ENCODE measurements around the gene RNF168. TPM values are rescaled to one million over a fixed set of nuclear protein-coding genes. Genes with fewer than 3 reads are reported as not detected.
A peak's percentile ranks its signal among the peaks of the same experiment; 100 is the strongest.

Gene RNF168
- total RNA-seq, 1 experiment from 2014 or later: 27.0 TPM

DNA sequence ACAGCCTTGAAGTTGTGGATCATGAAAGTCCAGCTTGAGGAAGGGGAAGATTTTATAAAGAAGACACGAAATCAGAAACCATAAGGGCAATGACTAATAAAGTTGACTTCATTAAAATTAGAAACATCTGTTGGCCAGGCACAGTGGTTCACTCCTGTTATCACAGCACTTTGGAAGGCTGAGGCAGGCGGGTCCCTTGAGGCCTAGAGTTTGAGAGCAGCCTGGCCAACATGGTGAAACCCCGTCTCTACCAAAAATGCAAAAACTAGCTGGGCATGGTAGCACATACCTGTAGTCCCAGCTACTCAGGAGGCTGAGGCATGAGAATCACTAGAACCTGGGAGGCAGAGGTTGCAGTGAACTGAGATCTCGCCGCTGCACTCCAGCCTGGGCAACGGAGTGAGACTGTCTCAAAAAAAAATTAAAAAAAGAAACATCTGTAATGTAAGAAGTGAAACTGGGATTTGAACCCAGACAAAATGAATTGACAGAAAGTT, 63.5 kb downstream of the RNF168 start:
- no TSS peak for BruUV-seq (replicated peaks)
- intact Hi-C loops (cut with micrococcal nuclease): no loop called here

DNA sequence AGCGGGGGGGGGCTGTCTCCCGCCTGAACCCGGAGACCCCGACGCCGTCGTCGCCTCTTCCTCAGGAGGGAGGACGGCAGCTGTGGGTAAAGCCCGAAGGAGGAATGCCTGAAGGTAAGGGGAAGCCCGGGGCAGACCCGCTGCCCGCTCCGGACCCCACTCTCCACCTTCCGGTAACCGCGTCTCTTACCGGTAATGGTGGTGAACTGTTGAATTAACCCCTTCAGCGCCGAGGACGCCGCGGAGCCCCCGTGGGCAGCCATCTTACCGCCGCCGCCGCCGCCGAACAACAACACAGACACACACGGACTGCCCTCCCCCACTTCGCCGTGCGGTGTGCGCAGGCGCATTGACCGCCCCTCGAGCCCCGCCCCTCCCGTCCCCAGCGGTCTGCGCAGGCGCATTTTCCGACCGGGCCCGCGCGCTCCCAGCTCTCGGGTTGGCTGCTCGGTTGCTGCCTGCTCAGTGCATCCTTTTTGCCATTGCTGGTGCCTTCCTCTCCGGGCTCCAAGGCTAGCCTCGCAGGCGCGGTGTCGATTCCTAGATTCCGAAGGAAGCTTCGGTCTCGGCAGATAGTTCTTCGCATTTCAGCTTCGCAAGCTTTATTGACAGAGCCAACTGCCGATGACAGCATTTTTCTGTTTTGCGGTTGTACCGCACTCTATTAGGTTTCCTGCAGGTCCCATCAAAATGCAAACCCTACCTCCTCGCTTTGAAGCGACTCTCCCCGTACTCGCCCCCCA, 71.3 kb downstream of the RNF168 start, which contains the start of gene UBXN7:
UBXN7 (minus strand) TSS at position 291 of the 743 bp plus-strand sequence; CDS start at position 263, 28 bp downstream.
- POLR2A ChIA-PET: interaction anchor here (0.5 to 2.9 kb wide), 27 partner anchors 9 to 1286 kb away, joined by 3 to 17 read pairs (median 4); partner anchors contain the start of genes DYNLT2B, FBXO45, PCYT1A and RNF168

More for the DNA sequence above, 63.5 kb downstream of the RNF168 start:
- Mint-ChIP-seq H3K27ac (ENCODE audit: low read depth, unreplicated experiment) (no peak overlapping the region), H3K27me3 (ENCODE audit: insufficient read depth, unreplicated experiment) (no peaks in the 10 kb centered on the region), H3K36me3 (ENCODE audit: insufficient read depth, unreplicated experiment) (no peaks in the 10 kb centered on the region), H3K4me1 (ENCODE audit: insufficient read depth, unreplicated experiment) (peaks cover 5% of the 10 kb centered on the region), H3K9me3 (ENCODE audit: unreplicated experiment) (no peaks in the 10 kb centered on the region), H3K4me3 (ENCODE audit: unreplicated experiment) (no peak overlapping the region)
- ChIA-PET POLR2A (no interaction called here), CTCF (interaction anchor here (0.6 to 0.8 kb wide), 2 partner anchors 9 to 46 kb away, joined by 4 read pairs; no protein-coding TSS in a partner anchor)
- DNase-seq (ENCODE audit: unreplicated experiment): no peak
- TF ChIP-seq, protein P1, sequence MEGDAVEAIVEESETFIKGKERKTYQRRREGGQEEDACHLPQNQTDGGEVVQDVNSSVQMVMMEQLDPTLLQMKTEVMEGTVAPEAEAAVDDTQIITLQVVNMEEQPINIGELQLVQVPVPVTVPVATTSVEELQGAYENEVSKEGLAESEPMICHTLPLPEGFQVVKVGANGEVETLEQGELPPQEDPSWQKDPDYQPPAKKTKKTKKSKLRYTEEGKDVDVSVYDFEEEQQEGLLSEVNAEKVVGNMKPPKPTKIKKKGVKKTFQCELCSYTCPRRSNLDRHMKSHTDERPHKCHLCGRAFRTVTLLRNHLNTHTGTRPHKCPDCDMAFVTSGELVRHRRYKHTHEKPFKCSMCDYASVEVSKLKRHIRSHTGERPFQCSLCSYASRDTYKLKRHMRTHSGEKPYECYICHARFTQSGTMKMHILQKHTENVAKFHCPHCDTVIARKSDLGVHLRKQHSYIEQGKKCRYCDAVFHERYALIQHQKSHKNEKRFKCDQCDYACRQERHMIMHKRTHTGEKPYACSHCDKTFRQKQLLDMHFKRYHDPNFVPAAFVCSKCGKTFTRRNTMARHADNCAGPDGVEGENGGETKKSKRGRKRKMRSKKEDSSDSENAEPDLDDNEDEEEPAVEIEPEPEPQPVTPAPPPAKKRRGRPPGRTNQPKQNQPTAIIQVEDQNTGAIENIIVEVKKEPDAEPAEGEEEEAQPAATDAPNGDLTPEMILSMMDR (IDR thresholded peaks at IDR 0.05; ENCODE audit: unreplicated experiment): no peak

DNA sequence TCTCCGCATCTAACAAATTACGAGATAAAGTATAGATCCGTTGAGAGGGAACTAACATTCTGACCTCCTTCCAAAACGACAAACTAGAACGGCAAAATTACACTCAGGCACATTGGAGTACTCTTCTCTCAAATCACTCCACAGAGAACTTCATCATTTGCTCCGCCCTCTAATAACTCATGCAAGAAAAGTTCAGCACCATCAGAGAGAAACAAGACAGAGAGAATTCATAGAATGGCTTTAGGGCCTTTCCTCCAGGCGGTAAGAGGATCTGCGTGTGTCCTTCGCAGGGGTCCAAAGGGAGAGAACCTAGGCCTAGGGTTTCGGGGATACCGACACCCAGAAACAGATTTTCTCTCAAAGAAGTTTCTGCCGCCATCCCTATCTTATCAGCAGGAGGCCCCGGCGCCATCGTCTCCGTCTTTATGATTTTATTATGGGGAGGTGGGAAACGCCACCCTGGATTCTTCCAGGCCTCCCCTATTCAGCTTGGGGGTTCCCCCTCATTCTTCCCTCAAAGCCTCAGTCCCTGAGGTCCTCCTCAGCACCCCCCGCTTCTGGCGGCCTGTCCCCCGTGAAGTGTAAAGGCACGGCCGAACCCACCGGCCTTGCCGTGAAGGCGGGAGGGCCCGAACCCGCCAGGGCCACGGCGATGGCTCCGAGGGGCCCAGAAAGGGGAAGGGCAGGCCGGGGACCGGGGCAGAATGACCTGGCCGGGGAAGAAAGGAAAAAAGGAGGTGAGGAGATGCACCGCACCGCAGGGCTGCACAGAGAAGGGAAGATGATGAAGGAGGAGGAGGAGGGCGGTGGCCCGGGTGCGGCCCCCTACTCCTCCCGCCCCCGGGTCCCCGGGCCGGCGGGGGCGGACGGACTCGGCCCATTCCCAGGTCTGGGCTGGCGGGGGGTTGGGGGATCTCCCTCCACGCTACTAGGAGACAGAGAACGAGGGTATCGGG, 72.1 kb downstream of the RNF168 start:
- peaks cover 32% of the 10 kb centered on the region for H3K36me3 Mint-ChIP-seq (ENCODE audit: insufficient read depth, unreplicated experiment)
- POLR2A ChIA-PET: interaction anchor here (0.5 to 2.9 kb wide), 18 partner anchors 9 to 450 kb away, joined by 3 to 17 read pairs (median 4); partner anchors contain the start of genes DYNLT2B, PCYT1A and RNF168
- TF ChIP-seq, protein P1 (IDR thresholded peaks at IDR 0.05; ENCODE audit: unreplicated experiment): no peak
- BruUV-seq (replicated peaks): TSS peak; percentile 80
- H3K27ac Mint-ChIP-seq (ENCODE audit: low read depth, unreplicated experiment): peak overlapping the region; percentile 94
- DNase-seq (ENCODE audit: unreplicated experiment): peak; percentile 55
- H3K4me3 Mint-ChIP-seq (ENCODE audit: unreplicated experiment): peak overlapping the region; percentile 89
- peaks cover 6% of the 10 kb centered on the region for H3K4me1 Mint-ChIP-seq (ENCODE audit: insufficient read depth, unreplicated experiment)
- CTCF ChIA-PET: interaction anchor here (1.1 kb wide), 1 partner anchor 15 kb away, joined by 3 read pairs; no protein-coding TSS in a partner anchor
- no peaks in the 10 kb centered on the region for H3K9me3 Mint-ChIP-seq (ENCODE audit: unreplicated experiment)
- no peaks in the 10 kb centered on the region for H3K27me3 Mint-ChIP-seq (ENCODE audit: insufficient read depth, unreplicated experiment)
- intact Hi-C loops (cut with micrococcal nuclease): loop anchor here (1.0 to 2.0 kb wide), 3 partner anchors 69 to 113 kb away; partner anchors contain the start of genes DYNLT2B and TM4SF19

More for the DNA sequence above, 71.3 kb downstream of the RNF168 start, which contains the start of gene UBXN7:
- Mint-ChIP-seq H3K4me3 (ENCODE audit: unreplicated experiment) (peak within 1 kb of the TSS; percentile 89), H3K27ac (ENCODE audit: low read depth, unreplicated experiment) (peak within 1 kb of the TSS; percentile 94), H3K9me3 (ENCODE audit: unreplicated experiment) (no peaks in the 10 kb centered on the region), H3K36me3 (ENCODE audit: insufficient read depth, unreplicated experiment) (peaks cover 26% of the 10 kb centered on the region), H3K4me1 (ENCODE audit: insufficient read depth, unreplicated experiment) (peaks cover 6% of the 10 kb centered on the region), H3K27me3 (ENCODE audit: insufficient read depth, unreplicated experiment) (no peaks in the 10 kb centered on the region)
- TF ChIP-seq, protein P1 (IDR thresholded peaks at IDR 0.05; ENCODE audit: unreplicated experiment): no peak
- BruUV-seq (replicated peaks): TSS peak; percentile 54
- intact Hi-C loops (cut with micrococcal nuclease): loop anchor here (1.0 to 2.0 kb wide), 2 partner anchors 68 to 114 kb away; partner anchors contain the start of gene DYNLT2B
- peak; percentile 94 for DNase-seq (ENCODE audit: unreplicated experiment)
- CTCF ChIA-PET: interaction anchor here (1.1 kb wide), 1 partner anchor 14 kb away, joined by 3 read pairs; no protein-coding TSS in a partner anchor
